Retina (tissue), 1 donor: ENCODE data around the gene LMO2.
"Not testable (repeated sequence)": the region's sequence is repeated elsewhere in the genome, so short reads cannot be mapped to it uniquely, and the experiment has no call there.

Source experiments
- DNase-seq: peaks from one replicate; pipeline ENCODE4 v3.0.0-alpha.2; 2016

Gene LMO2

GRCh38 chr11:33891714-33892327 lies at the start of gene LMO2:
TSS of gene LMO2 (minus strand) at chr11:33892076. CDS start at chr11:33869716, 22,360 bp downstream.
- no peak for DNase-seq

GRCh38 chr11:33940538-33940815 lies 48.6 kb upstream of the LMO2 start:
- DNase-seq = no peak

GRCh38 chr11:33936725-33937604 lies 45.1 kb upstream of the LMO2 start:
- DNase-seq = peak; percentile 43

- DNase-seq = no peak
Observed at GRCh38 chr11:33935461-33936456, 43.9 kb upstream of the LMO2 start.

GRCh38 chr11:33935005-33935404 lies 43.1 kb upstream of the LMO2 start:
- DNase-seq = no peak

GRCh38 chr11:33934450-33934849 lies 42.6 kb upstream of the LMO2 start:
- DNase-seq = peak; percentile 14

- no peak for DNase-seq
Observed at GRCh38 chr11:33933602-33934001, 41.7 kb upstream of the LMO2 start.

- no peak for DNase-seq
Observed at GRCh38 chr11:33932721-33933120, 40.8 kb upstream of the LMO2 start.

- DNase-seq = not testable (repeated sequence)
Observed at GRCh38 chr11:33931739-33932366, 40.0 kb upstream of the LMO2 start.

- DNase-seq = no peak
Observed at GRCh38 chr11:33931067-33931466, 39.2 kb upstream of the LMO2 start.

GRCh38 chr11:33930317-33931021 lies 38.6 kb upstream of the LMO2 start:
- DNase-seq = no peak

GRCh38 chr11:33928564-33928963 lies 36.7 kb upstream of the LMO2 start:
- no peak for DNase-seq

GRCh38 chr11:33926671-33927552 lies 35.0 kb upstream of the LMO2 start:
- DNase-seq = no peak

GRCh38 chr11:33924341-33924740 lies 32.5 kb upstream of the LMO2 start:
- no peak for DNase-seq

- no peak for DNase-seq
Observed at GRCh38 chr11:33923626-33924025, 31.8 kb upstream of the LMO2 start.

GRCh38 chr11:33920838-33921613 lies 29.1 kb upstream of the LMO2 start:
- DNase-seq = no peak

- DNase-seq = no peak
Observed at GRCh38 chr11:33919645-33920044, 27.8 kb upstream of the LMO2 start.

GRCh38 chr11:33917402-33917801 lies 25.5 kb upstream of the LMO2 start:
- not testable (repeated sequence) for DNase-seq

GRCh38 chr11:33916736-33917135 lies 24.9 kb upstream of the LMO2 start:
- DNase-seq = no peak

GRCh38 chr11:33915526-33915925 lies 23.6 kb upstream of the LMO2 start:
- no peak for DNase-seq
